Measurements from ENCODE around the gene GJA9.

Gene GJA9

GRCh38 chr1:38829368-38829767, 52.0 kb downstream of the GJA9 start:
- no peak for DNase-seq

- no peak for DNase-seq
These were observed 54.1 kb downstream of the GJA9 start for GRCh38 chr1:38827318-38827717.

- DNase-seq = no peak
These were observed 54.5 kb downstream of the GJA9 start for GRCh38 chr1:38826886-38827285.

- DNase-seq = no peak
These were observed 55.1 kb downstream of the GJA9 start for GRCh38 chr1:38826262-38826661.
